GM21825 (cell line): ENCODE results near the gene OR3A3.

Experiments used
- ATAC-seq: cut with Tn5 transposase; IDR thresholded peaks from one replicate; pipeline ENCODE4 v1.9.1; 2021; ENCODE audit warnings: mild to moderate bottlenecking, moderate library complexity; ENCODE audit not compliant: unreplicated experiment

Gene OR3A3

GRCh38 chr17:3471599-3471998 is 60.4 kb downstream of the OR3A3 start, which contains the start of gene SPATA22:
SPATA22 (minus strand) TSS chr17:3471819; CDS start chr17:3469325, 2,494 bp downstream.
- no peak for ATAC-seq

GRCh38 chr17:3472137-3472536 is 61.0 kb downstream of the OR3A3 start:
- no peak for ATAC-seq
